Measurements from ENCODE around the gene RAX2.

The RAX2 gene

DNA sequence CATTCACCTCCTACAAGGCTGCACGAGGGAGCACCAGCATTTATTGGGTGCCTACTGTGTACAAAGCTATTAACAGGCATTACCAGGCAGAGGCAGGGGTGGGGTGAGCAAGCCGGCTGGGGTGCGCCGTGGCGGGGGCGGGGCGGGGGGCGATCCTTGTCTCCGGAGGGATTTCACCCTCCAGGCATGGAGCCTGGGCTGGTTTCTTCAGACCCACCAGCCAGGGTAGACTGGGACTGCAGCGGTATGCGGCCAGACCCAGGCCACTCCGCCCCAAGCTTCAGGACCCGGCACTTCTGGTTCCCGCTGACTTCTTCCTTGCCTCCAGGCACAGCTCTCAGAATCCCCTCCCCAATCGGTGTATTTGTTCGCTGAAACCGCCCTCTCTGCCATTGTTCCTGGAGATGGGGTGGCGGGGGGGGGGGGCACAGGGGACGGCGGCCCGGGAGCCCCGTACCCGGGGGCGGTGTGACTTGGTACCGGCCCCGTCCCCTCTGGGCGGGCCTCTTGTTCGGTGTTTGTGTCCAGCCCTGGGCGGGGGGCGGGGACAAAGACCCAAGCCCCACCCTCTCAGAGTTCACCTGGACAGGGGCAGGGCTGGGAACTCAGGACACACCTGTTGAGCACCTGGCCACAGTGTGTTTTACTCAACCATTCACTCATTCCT is 49.5 kb downstream of the RAX2 start:
- DNase-seq, result no peak

DNA sequence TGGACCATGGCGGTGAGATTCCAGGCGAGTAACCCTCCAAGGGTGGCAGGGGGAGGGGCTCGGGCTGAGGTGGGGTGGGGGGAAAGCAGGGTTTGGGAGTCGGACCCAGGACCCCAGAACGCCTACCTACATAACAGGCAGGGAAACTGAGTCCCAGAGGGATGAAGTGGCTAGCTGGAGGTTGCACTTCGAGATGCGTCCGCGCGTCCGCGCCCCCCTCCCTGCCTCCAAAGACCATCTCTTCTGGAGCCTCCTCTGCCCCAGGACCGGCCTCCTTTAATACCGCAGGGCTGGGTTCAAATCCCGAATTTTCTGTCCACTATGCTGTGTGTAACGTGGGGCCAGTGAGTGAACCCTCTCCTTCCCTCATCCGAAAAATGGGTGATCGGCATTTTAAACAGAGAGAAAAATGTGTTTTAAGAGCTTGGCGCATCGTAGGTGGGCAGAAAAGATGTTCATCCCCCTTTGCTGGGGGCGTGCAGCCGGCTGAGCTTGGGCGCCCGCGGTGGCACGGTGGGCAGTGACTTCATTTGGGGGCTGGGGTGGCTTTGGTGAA is 50.1 kb downstream of the RAX2 start:
- no peak for DNase-seq

DNA sequence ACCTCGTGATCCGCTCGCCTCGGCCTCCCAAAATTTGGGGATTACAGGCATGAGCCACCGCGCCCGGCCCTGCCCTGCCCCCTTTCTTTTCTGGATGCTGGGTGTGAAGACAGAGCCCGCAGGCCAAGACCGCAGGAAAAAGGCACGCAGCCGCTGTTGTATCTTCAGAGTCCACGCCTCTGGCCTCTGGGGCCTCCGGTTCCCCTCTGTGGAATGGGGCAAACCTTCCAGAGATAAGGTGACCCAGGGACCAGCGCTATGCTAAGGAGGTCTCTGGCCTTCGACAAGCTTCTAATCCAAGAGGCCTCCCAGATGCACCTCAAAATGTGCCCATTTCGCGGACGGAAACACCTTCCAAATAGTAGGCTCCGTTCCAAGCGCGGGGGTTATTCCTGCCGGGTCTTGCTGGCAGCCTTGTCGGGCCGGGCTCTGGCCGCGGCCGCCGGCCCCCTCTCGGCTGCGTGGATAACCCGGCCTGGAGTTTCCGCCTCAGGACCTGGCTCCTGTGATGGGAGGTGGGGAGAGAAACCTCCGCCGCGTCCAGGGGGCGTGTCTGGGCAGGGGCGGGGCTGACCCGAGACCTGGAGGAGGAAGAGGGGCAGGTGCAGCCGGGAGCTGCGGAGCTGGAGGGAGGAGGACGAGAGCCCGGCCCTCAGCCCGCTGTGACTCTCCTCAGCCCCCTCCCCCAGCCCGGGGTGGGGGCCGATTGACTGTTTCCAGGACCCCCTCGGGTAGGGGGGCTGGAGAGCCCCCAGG is 50.7 kb downstream of the RAX2 start:
- peak; percentile 63 for DNase-seq

- no peak for DNase-seq
Measured at GRCh38 chr19:3720349-3720917, 51.6 kb downstream of the RAX2 start.

GRCh38 chr19:3719868-3720267 is 52.2 kb downstream of the RAX2 start:
- DNase-seq, result no peak
